ENCODE measurements around the gene BRME1. TPM values are rescaled to one million over a fixed set of nuclear protein-coding genes. Genes with fewer than 3 reads are reported as not detected.

The BRME1 gene
- total and polyA plus RNA-seq, 4 donors, result 1.8 to 3.1 (median 2.2) TPM

GRCh38 chr19:13888281-13888680, 17.6 kb downstream of the BRME1 start:
- Histone ChIP-seq H3K27me3 (ENCODE audit: control insufficient read depth in 1 of 2, insufficient read depth in 2 of 2, low read length in 1 of 2) (no peaks in the 10 kb centered on the region), H3K4me3 (ENCODE audit: low read length in 2 of 2) (no peak overlapping the region), H3K9me3 (ENCODE audit: control insufficient read depth, low read length) (no peaks in the 10 kb centered on the region), H3K4me1 (ENCODE audit: control insufficient read depth in 1 of 2, insufficient read depth in 2 of 2, low read length in 2 of 2) (no peaks in the 10 kb centered on the region), H3K27ac (ENCODE audit: low read depth in 1 of 2, low read length in 2 of 2) (no peak overlapping the region), H3K36me3 (ENCODE audit: control insufficient read depth in 1 of 2, insufficient read depth in 2 of 2, low read length in 1 of 2) (no peaks in the 10 kb centered on the region)
- ATAC-seq (ENCODE audit: low FRiP score), result no peak
- intact Hi-C loops (cut with DNase I), result no loop called here
- DNase-seq, result no peak
- WGBS, 2 donors, result 72 to 80% methylated on average over 16 of the region's 16 CpGs

GRCh38 chr19:13887517-13887916, 18.4 kb downstream of the BRME1 start:
- ATAC-seq (ENCODE audit: low FRiP score) (no peak), DNase-seq (no peak)
- Histone ChIP-seq H3K36me3 (ENCODE audit: control insufficient read depth in 1 of 2, insufficient read depth in 2 of 2, low read length in 1 of 2) (no peaks in the 10 kb centered on the region), H3K9me3 (ENCODE audit: control insufficient read depth, low read length) (no peaks in the 10 kb centered on the region), H3K4me3 (ENCODE audit: low read length in 2 of 2) (no peak overlapping the region), H3K4me1 (ENCODE audit: control insufficient read depth in 1 of 2, insufficient read depth in 2 of 2, low read length in 2 of 2) (no peaks in the 10 kb centered on the region), H3K27ac (ENCODE audit: low read depth in 1 of 2, low read length in 2 of 2) (no peak overlapping the region), H3K27me3 (ENCODE audit: control insufficient read depth in 1 of 2, insufficient read depth in 2 of 2, low read length in 1 of 2) (no peaks in the 10 kb centered on the region)
- intact Hi-C loops (cut with DNase I), result no loop called here
- WGBS, 2 donors, result 59 to 61% methylated on average over 5 of the region's 5 CpGs

GRCh38 chr19:13887018-13887436, 18.9 kb downstream of the BRME1 start:
- no peaks in the 10 kb centered on the region for H3K4me1 ChIP-seq (ENCODE audit: control insufficient read depth in 1 of 2, insufficient read depth in 2 of 2, low read length in 2 of 2)
- intact Hi-C loops (cut with DNase I), result no loop called here
- no peaks in the 10 kb centered on the region for H3K27me3 ChIP-seq (ENCODE audit: control insufficient read depth in 1 of 2, insufficient read depth in 2 of 2, low read length in 1 of 2)
- H3K27ac ChIP-seq (ENCODE audit: low read depth in 1 of 2, low read length in 2 of 2), result no peak overlapping the region
- no peak overlapping the region for H3K4me3 ChIP-seq (ENCODE audit: low read length in 2 of 2)
- H3K36me3 ChIP-seq (ENCODE audit: control insufficient read depth in 1 of 2, insufficient read depth in 2 of 2, low read length in 1 of 2), result no peaks in the 10 kb centered on the region
- DNase-seq, result no peak
- WGBS, 2 donors, result 49% methylated on average over 16 of the region's 16 CpGs
- ATAC-seq (ENCODE audit: low FRiP score), result no peak
- no peaks in the 10 kb centered on the region for H3K9me3 ChIP-seq (ENCODE audit: control insufficient read depth, low read length)

- Histone ChIP-seq H3K4me3 (ENCODE audit: low read length in 2 of 2) (no peak overlapping the region), H3K36me3 (ENCODE audit: control insufficient read depth in 1 of 2, insufficient read depth in 2 of 2, low read length in 1 of 2) (no peaks in the 10 kb centered on the region), H3K9me3 (ENCODE audit: control insufficient read depth, low read length) (no peaks in the 10 kb centered on the region), H3K27ac (ENCODE audit: low read depth in 1 of 2, low read length in 2 of 2) (no peak overlapping the region), H3K4me1 (ENCODE audit: control insufficient read depth in 1 of 2, insufficient read depth in 2 of 2, low read length in 2 of 2) (no peaks in the 10 kb centered on the region), H3K27me3 (ENCODE audit: control insufficient read depth in 1 of 2, insufficient read depth in 2 of 2, low read length in 1 of 2) (no peaks in the 10 kb centered on the region)
- intact Hi-C loops (cut with DNase I), result no loop called here
- WGBS, 2 donors, result 92 to 93% methylated on average over 20 of the region's 20 CpGs
- ATAC-seq (ENCODE audit: low FRiP score) (no peak), DNase-seq (no peak)
Measured at GRCh38 chr19:13885826-13886365, 20.0 kb downstream of the BRME1 start.

GRCh38 chr19:13884726-13885591, 21.0 kb downstream of the BRME1 start:
- no peak overlapping the region for H3K27ac ChIP-seq (ENCODE audit: low read depth in 1 of 2, low read length in 2 of 2)
- no peaks in the 10 kb centered on the region for H3K4me1 ChIP-seq (ENCODE audit: control insufficient read depth in 1 of 2, insufficient read depth in 2 of 2, low read length in 2 of 2)
- H3K4me3 ChIP-seq (ENCODE audit: low read length in 2 of 2), result no peak overlapping the region
- H3K9me3 ChIP-seq (ENCODE audit: control insufficient read depth, low read length), result no peaks in the 10 kb centered on the region
- DNase-seq (no peak), ATAC-seq (ENCODE audit: low FRiP score) (no peak)
- intact Hi-C loops (cut with DNase I), result loop anchor here in 1 of 2 donors (5.0 kb wide), 2 partner anchors 172 to 462 kb away; no protein-coding TSS in a partner anchor
- no peaks in the 10 kb centered on the region for H3K36me3 ChIP-seq (ENCODE audit: control insufficient read depth in 1 of 2, insufficient read depth in 2 of 2, low read length in 1 of 2)
- 32% methylated on average over 26 of the region's 26 CpGs for WGBS, 2 donors
- H3K27me3 ChIP-seq (ENCODE audit: control insufficient read depth in 1 of 2, insufficient read depth in 2 of 2, low read length in 1 of 2), result no peaks in the 10 kb centered on the region

GRCh38 chr19:13883516-13884064, 22.3 kb downstream of the BRME1 start:
- intact Hi-C loops (cut with DNase I), result loop anchor here in 1 of 2 donors (5.0 kb wide), 2 partner anchors 174 to 464 kb away; no protein-coding TSS in a partner anchor
- no peaks in the 10 kb centered on the region for H3K4me1 ChIP-seq (ENCODE audit: control insufficient read depth in 1 of 2, insufficient read depth in 2 of 2, low read length in 2 of 2)
- no peaks in the 10 kb centered on the region for H3K36me3 ChIP-seq (ENCODE audit: control insufficient read depth in 1 of 2, insufficient read depth in 2 of 2, low read length in 1 of 2)
- H3K9me3 ChIP-seq (ENCODE audit: control insufficient read depth, low read length), result no peaks in the 10 kb centered on the region
- DNase-seq, result no peak
- H3K27ac ChIP-seq (ENCODE audit: low read depth in 1 of 2, low read length in 2 of 2), result no peak overlapping the region
- no peak overlapping the region for H3K4me3 ChIP-seq (ENCODE audit: low read length in 2 of 2)
- no peaks in the 10 kb centered on the region for H3K27me3 ChIP-seq (ENCODE audit: control insufficient read depth in 1 of 2, insufficient read depth in 2 of 2, low read length in 1 of 2)
- 87 to 91% methylated on average over 8 to 10 of the region's 10 CpGs for WGBS, 2 donors
- no peak for ATAC-seq (ENCODE audit: low FRiP score)

GRCh38 chr19:13882836-13883235, 23.1 kb downstream of the BRME1 start:
- Histone ChIP-seq H3K27ac (ENCODE audit: low read depth in 1 of 2, low read length in 2 of 2) (no peak overlapping the region), H3K9me3 (ENCODE audit: control insufficient read depth, low read length) (no peaks in the 10 kb centered on the region), H3K27me3 (ENCODE audit: control insufficient read depth in 1 of 2, insufficient read depth in 2 of 2, low read length in 1 of 2) (no peaks in the 10 kb centered on the region), H3K4me1 (ENCODE audit: control insufficient read depth in 1 of 2, insufficient read depth in 2 of 2, low read length in 2 of 2) (no peaks in the 10 kb centered on the region), H3K36me3 (ENCODE audit: control insufficient read depth in 1 of 2, insufficient read depth in 2 of 2, low read length in 1 of 2) (no peaks in the 10 kb centered on the region), H3K4me3 (ENCODE audit: low read length in 2 of 2) (no peak overlapping the region)
- WGBS, 2 donors, result 93 to 94% methylated on average over 12 of the region's 12 CpGs
- intact Hi-C loops (cut with DNase I), result loop anchor here in 1 of 2 donors (5.0 kb wide), 2 partner anchors 174 to 464 kb away; no protein-coding TSS in a partner anchor
- no peak for DNase-seq
- no peak for ATAC-seq (ENCODE audit: low FRiP score)

GRCh38 chr19:13882419-13882795, 23.5 kb downstream of the BRME1 start:
- ATAC-seq (ENCODE audit: low FRiP score) (no peak), DNase-seq (no peak)
- H3K4me1 ChIP-seq (ENCODE audit: control insufficient read depth in 1 of 2, insufficient read depth in 2 of 2, low read length in 2 of 2), result no peaks in the 10 kb centered on the region
- H3K36me3 ChIP-seq (ENCODE audit: control insufficient read depth in 1 of 2, insufficient read depth in 2 of 2, low read length in 1 of 2), result no peaks in the 10 kb centered on the region
- no peaks in the 10 kb centered on the region for H3K27me3 ChIP-seq (ENCODE audit: control insufficient read depth in 1 of 2, insufficient read depth in 2 of 2, low read length in 1 of 2)
- WGBS, 2 donors, result 87 to 92% methylated on average over 5 of the region's 5 CpGs
- no peak overlapping the region for H3K4me3 ChIP-seq (ENCODE audit: low read length in 2 of 2)
- intact Hi-C loops (cut with DNase I), result loop anchor here in 1 of 2 donors (5.0 kb wide), 2 partner anchors 175 to 465 kb away; no protein-coding TSS in a partner anchor
- no peak overlapping the region for H3K27ac ChIP-seq (ENCODE audit: low read depth in 1 of 2, low read length in 2 of 2)
- H3K9me3 ChIP-seq (ENCODE audit: control insufficient read depth, low read length), result no peaks in the 10 kb centered on the region
